RPMI7951 (cell line): ENCODE measurements around the gene ATP5PD. TPM values are rescaled to one million over a fixed set of nuclear protein-coding genes. Genes with fewer than 3 reads are reported as not detected.
"Not testable (repeated sequence)": the region's sequence is repeated elsewhere in the genome, so short reads cannot be mapped to it uniquely, and the experiment has no call there.

Source experiments
- DNase-seq: peaks from one replicate; pipeline ENCODE4 v3.0.0-alpha.2; 2012; ENCODE audit warnings: low read depth
- total RNA-seq: library from RNA; depleted of rRNA; stranded (reverse); fragments of >200 nt; shearing (Covaris generic); gene quantifications from 2 replicates; pipeline ENCODE4 v1.2.3, GENCODE V29; 2014

ATP5PD gene
- total RNA-seq, 1 experiment from 2014 or later: 369 TPM

- no peak for DNase-seq
Measured at GRCh38 chr17:75020331-75021110, 26.2 kb downstream of the ATP5PD start.

- no peak for DNase-seq
Measured at GRCh38 chr17:75019710-75020109, 27.1 kb downstream of the ATP5PD start.

- DNase-seq: no peak
Measured at GRCh38 chr17:75019146-75019545, 27.6 kb downstream of the ATP5PD start.

GRCh38 chr17:75013092-75013559, 33.6 kb downstream of the ATP5PD start:
- DNase-seq: no peak

- DNase-seq: peak; percentile 79
Measured at GRCh38 chr17:75012346-75013091, 34.2 kb downstream of the ATP5PD start, which contains the start of gene MRPL58. MRPL58 (plus strand) TSS chr17:75012670; CDS start chr17:75012687, 17 bp downstream.

GRCh38 chr17:75012096-75012345, 34.7 kb downstream of the ATP5PD start:
- DNase-seq: no peak

- peak; percentile 67 for DNase-seq
Measured at GRCh38 chr17:75011401-75012095, 35.2 kb downstream of the ATP5PD start.

- peak; percentile 71 for DNase-seq
Measured at GRCh38 chr17:75010683-75011400, 35.9 kb downstream of the ATP5PD start.

GRCh38 chr17:75009139-75009724, 37.5 kb downstream of the ATP5PD start:
- DNase-seq: no peak

- no peak for DNase-seq
Measured at GRCh38 chr17:75008373-75008772, 38.4 kb downstream of the ATP5PD start.

GRCh38 chr17:75006653-75007052, 40.1 kb downstream of the ATP5PD start:
- no peak for DNase-seq

- not testable (repeated sequence) for DNase-seq
Measured at GRCh38 chr17:75006084-75006483, 40.7 kb downstream of the ATP5PD start.

- DNase-seq: no peak
Measured at GRCh38 chr17:75005291-75005690, 41.5 kb downstream of the ATP5PD start.

- DNase-seq: no peak
Measured at GRCh38 chr17:75004371-75004770, 42.4 kb downstream of the ATP5PD start.

GRCh38 chr17:75003957-75004355, 42.8 kb downstream of the ATP5PD start:
- no peak for DNase-seq

- no peak for DNase-seq
Measured at GRCh38 chr17:75003070-75003956, 43.5 kb downstream of the ATP5PD start.

GRCh38 chr17:75001915-75002843, 44.6 kb downstream of the ATP5PD start:
- DNase-seq: no peak

GRCh38 chr17:74999523-74999922, 47.2 kb downstream of the ATP5PD start:
- DNase-seq: no peak

GRCh38 chr17:74998783-74999182, 48.0 kb downstream of the ATP5PD start:
- DNase-seq: no peak
